MCF 10A (cell line): Measurements from ENCODE around the gene GPRC5B. TPM values are rescaled to one million over a fixed set of nuclear protein-coding genes. Genes with fewer than 3 reads are reported as not detected.
A peak's percentile ranks its signal among the peaks of the same experiment; 100 is the strongest.

Experiments used
- BruUV-seq: library from RNA; stranded (reverse); fragments of 400-500 nt; replicated peaks from 2 replicates; lab custom pipeline; 2021; lab: Mats Ljungman, UMichigan
- CTCF ChIA-PET: fragments of 300-600 bp; sonication (Branson Sonifier 250); formaldehyde crosslinking; extraction: SDS; loops from one replicate; lab custom pipeline; 2021; ENCODE audit warnings: antibody characterized with exemption, inconsistent platforms; lab: Yijun Ruan, JAX
- POLR2A ChIA-PET: fragments of 300-600, 350-650 bp; sonication (Branson Sonifier 250); formaldehyde crosslinking; extraction: SDS; loops from one replicate; lab custom pipeline; 2020; ENCODE audit warnings: antibody characterized with exemption, inconsistent platforms; lab: Yijun Ruan, JAX
- DNase-seq: peaks from one replicate; pipeline ENCODE4 v3.0.0-alpha.2; 2018; ENCODE audit not compliant: unreplicated experiment
- H3K27ac Mint-ChIP-seq: one replicate; pipeline ENCODE4 v1.8.0; 2022; ENCODE audit warnings: mild to moderate bottlenecking, low read depth, mixed read lengths; ENCODE audit not compliant: unreplicated experiment
- H3K27me3 Mint-ChIP-seq: one replicate; pipeline ENCODE4 v1.8.0; 2022; ENCODE audit warnings: mixed read lengths; ENCODE audit not compliant: insufficient read depth, unreplicated experiment
- H3K36me3 Mint-ChIP-seq: one replicate; pipeline ENCODE4 v1.8.0; 2022; ENCODE audit warnings: mild to moderate bottlenecking, moderate library complexity, mixed read lengths; ENCODE audit not compliant: insufficient read depth, unreplicated experiment
- H3K4me1 Mint-ChIP-seq: one replicate; pipeline ENCODE4 v1.8.0; 2022; ENCODE audit warnings: mixed read lengths; ENCODE audit not compliant: insufficient read depth, unreplicated experiment
- H3K4me3 Mint-ChIP-seq: one replicate; pipeline ENCODE4 v1.8.0; 2022; ENCODE audit warnings: mild to moderate bottlenecking, moderate library complexity, mixed read lengths; ENCODE audit not compliant: unreplicated experiment
- H3K9me3 Mint-ChIP-seq: one replicate; pipeline ENCODE4 v1.8.0; 2022; ENCODE audit warnings: mixed read lengths; ENCODE audit not compliant: unreplicated experiment
- intact Hi-C: fragments of 100-400 bp; cut with micrococcal nuclease; formaldehyde crosslinking; loops from 2 replicates; pipeline ENCODE4 v1.14.1; 2022
- total RNA-seq: library from RNA; stranded (reverse); gene quantifications from 2 replicates; pipeline ENCODE4 v1.2.3, GENCODE V29; 2022
- TF ChIP-seq, protein P1 (sequence below): fragments of 200-600 bp; IDR thresholded peaks from one replicate; pipeline ENCODE4 v1.8.0; 2022; ENCODE audit warnings: antibody characterized with exemption, mild to moderate bottlenecking; ENCODE audit not compliant: unreplicated experiment

GPRC5B gene
- total RNA-seq, 1 experiment from 2014 or later: not detected

DNA sequence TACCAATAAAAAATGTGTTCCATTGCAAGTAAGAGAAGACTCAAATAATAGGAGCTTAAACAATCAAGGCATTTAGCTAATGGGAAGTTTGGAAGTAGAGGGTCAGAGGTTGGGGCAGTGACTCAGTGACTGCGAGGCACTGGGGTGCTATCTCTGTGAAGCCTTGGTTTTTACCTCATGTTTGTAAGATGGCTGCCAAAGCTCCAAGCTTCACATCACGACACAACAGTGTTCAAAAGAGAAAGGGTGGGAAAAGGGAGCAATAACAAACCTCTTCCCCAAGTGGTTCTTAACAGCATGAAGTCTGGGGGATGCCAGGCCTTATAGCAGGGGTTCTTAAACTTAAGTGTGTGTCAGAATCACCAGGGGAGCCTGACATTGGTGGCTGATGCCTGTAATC lies 26.6 kb upstream of the GPRC5B start:
- BruUV-seq: no TSS peak
- no peak for DNase-seq
- intact Hi-C loops: no loop called here
- H3K4me1 Mint-ChIP-seq: no peaks in the 10 kb centered on the region
- ChIA-PET CTCF (interaction anchor here (0.6 to 21.9 kb wide), 6 partner anchors 36 to 469 kb away, joined by 3 to 537 read pairs (median 6); no protein-coding TSS in a partner anchor), POLR2A (no interaction called here)
- H3K4me3 Mint-ChIP-seq: no peak overlapping the region
- H3K27ac Mint-ChIP-seq: no peak overlapping the region
- H3K36me3 Mint-ChIP-seq: no peaks in the 10 kb centered on the region
- TF ChIP-seq, protein P1, sequence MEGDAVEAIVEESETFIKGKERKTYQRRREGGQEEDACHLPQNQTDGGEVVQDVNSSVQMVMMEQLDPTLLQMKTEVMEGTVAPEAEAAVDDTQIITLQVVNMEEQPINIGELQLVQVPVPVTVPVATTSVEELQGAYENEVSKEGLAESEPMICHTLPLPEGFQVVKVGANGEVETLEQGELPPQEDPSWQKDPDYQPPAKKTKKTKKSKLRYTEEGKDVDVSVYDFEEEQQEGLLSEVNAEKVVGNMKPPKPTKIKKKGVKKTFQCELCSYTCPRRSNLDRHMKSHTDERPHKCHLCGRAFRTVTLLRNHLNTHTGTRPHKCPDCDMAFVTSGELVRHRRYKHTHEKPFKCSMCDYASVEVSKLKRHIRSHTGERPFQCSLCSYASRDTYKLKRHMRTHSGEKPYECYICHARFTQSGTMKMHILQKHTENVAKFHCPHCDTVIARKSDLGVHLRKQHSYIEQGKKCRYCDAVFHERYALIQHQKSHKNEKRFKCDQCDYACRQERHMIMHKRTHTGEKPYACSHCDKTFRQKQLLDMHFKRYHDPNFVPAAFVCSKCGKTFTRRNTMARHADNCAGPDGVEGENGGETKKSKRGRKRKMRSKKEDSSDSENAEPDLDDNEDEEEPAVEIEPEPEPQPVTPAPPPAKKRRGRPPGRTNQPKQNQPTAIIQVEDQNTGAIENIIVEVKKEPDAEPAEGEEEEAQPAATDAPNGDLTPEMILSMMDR: no peak
- no peaks in the 10 kb centered on the region for H3K27me3 Mint-ChIP-seq
- no peaks in the 10 kb centered on the region for H3K9me3 Mint-ChIP-seq

DNA sequence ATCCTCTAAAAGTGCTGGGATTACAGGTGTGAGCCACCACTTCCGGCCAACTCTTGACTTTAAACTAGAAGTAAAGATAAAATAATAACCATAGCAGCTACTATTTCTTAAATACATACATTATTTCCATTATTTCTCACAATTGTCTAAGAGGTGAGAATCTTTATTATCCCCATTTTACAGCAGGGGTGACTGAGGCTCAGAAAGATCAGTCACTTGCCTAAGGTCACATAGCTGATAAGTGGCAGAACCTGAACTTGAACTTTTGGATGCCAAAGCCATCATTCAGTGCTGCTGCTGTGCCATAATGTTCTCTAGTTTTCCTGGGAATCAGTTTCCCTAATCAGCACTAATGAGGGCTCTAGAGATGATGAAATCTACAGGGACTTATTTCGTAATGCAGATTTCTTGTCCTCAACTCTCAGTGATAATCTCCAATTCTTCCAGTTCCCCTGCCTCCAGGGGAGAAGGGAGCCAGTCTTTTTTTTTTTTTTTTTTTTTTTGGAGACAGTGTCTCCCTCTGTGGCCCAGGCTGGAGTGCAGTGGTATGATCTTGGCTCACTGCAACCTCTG lies 25.2 kb upstream of the GPRC5B start:
- Mint-ChIP-seq H3K27ac (no peak overlapping the region), H3K36me3 (no peaks in the 10 kb centered on the region), H3K9me3 (no peaks in the 10 kb centered on the region), H3K4me1 (no peaks in the 10 kb centered on the region), H3K27me3 (peaks cover 9% of the 10 kb centered on the region), H3K4me3 (no peak overlapping the region)
- intact Hi-C loops: loop anchor here (10.0 kb wide), 1 partner anchor 795 kb away; no protein-coding TSS in a partner anchor
- no peak for DNase-seq
- BruUV-seq: no TSS peak
- TF ChIP-seq, protein P1: no peak
- ChIA-PET POLR2A (no interaction called here), CTCF (interaction anchor here (0.6 to 21.9 kb wide), 5 partner anchors 11 to 471 kb away, joined by 3 to 537 read pairs (median 44); no protein-coding TSS in a partner anchor)

DNA sequence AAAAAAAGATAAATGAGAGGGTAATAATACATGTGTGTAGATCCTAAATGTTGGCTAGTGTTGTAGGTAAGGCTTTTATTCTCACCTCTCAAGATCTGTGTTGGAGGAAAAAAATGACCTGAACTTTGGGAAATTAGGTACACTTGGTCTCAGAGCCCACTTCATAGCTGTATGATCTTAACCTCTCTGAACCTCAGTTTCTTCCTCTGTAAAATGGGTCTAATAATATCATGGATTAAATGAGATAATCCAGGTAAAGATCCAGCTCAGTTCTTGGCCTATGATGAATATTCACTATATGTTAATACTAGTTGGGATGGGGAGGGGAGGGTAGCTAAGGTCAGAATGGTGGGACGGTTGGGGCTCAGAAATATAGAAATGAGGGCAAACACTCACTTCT lies 24.3 kb upstream of the GPRC5B start:
- no peak for DNase-seq
- H3K4me1 Mint-ChIP-seq: no peaks in the 10 kb centered on the region
- ChIA-PET CTCF (interaction anchor here (0.5 to 21.9 kb wide), 14 partner anchors 10 to 795 kb away, joined by 3 to 537 read pairs (median 5); no protein-coding TSS in a partner anchor), POLR2A (interaction anchor here (0.6 kb wide), 1 partner anchor 122 kb away, joined by 3 read pairs; no protein-coding TSS in a partner anchor)
- TF ChIP-seq, protein P1: no peak
- H3K9me3 Mint-ChIP-seq: no peaks in the 10 kb centered on the region
- intact Hi-C loops: loop anchor here (10.0 kb wide), 1 partner anchor 796 kb away; no protein-coding TSS in a partner anchor
- BruUV-seq: no TSS peak
- H3K27me3 Mint-ChIP-seq: peaks cover 14% of the 10 kb centered on the region
- H3K36me3 Mint-ChIP-seq: no peaks in the 10 kb centered on the region
- no peak overlapping the region for H3K27ac Mint-ChIP-seq
- H3K4me3 Mint-ChIP-seq: no peak overlapping the region

DNA sequence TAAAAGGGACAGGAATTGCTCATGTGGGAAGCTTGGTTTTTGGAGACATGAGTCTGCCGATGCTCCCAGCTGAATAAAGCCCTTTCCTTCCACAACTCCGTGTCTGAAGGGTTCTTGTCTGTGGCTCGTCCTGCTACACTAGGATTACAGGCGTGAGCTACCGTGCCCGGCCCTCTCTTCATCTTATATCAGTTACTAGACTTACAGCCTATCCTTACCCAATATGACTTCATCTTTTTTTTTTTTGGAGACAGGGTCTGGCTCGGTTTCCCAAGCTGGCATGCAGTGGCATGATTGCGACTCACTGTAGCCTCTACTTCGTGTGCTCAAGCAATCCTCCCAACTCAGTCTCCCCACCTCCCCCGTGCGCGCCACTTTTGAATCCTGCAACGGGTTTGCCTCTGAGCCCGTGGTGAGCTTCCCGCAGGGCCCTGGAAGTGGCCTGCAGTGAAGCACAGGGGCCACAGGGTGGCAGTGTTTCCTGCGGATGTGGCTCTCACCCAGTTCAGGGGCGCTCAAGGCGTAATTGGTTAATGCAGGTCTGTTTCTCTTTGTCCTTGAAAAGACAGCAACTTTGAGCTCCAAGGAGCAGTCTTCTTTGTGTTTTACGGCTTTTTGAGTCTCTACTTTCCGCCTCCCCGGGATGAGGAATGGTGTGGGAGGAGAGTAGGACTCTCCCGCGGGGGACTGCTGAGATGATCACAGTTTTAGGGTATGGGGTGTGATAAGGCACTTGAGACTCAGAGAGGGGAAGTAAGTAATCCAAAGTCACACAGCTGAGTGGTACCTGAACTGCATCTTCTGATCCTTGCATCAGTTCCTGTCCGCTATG lies 22.7 kb upstream of the GPRC5B start:
- peak; percentile 73 for DNase-seq
- Mint-ChIP-seq H3K4me3 (no peak overlapping the region), H3K27ac (no peak overlapping the region), H3K36me3 (no peaks in the 10 kb centered on the region), H3K4me1 (no peaks in the 10 kb centered on the region), H3K27me3 (peaks cover 14% of the 10 kb centered on the region), H3K9me3 (no peaks in the 10 kb centered on the region)
- intact Hi-C loops: loop anchor here (1.0 to 10.0 kb wide), 3 partner anchors 393 to 797 kb away; no protein-coding TSS in a partner anchor
- ChIA-PET CTCF (interaction anchor here (0.6 to 21.9 kb wide), 100 partner anchors 9 to 1020 kb away, joined by 3 to 537 read pairs (median 4); partner anchors contain the start of gene GPRC5B), POLR2A (interaction anchor here (0.6 to 1.2 kb wide), 4 partner anchors 390 to 478 kb away, joined by 3 to 7 read pairs (median 3); no protein-coding TSS in a partner anchor)
- TF ChIP-seq, protein P1: peak; percentile 96
- BruUV-seq: no TSS peak
